ENCODE results near the gene RBBP8NL. TPM values are rescaled to one million over a fixed set of nuclear protein-coding genes. Genes with fewer than 3 reads are reported as not detected.

RBBP8NL gene
- total RNA-seq, 1 donor from 2014 or later = not detected

GRCh38 chr20:62412194-62413024, 14.9 kb downstream of the RBBP8NL start:
- no peak overlapping the region for H3K4me3 Mint-ChIP-seq (ENCODE audit: unreplicated experiment)
- no peak for DNase-seq (ENCODE audit: extremely low spot score, unreplicated experiment)
- H3K36me3 Mint-ChIP-seq (ENCODE audit: unreplicated experiment) = no peaks in the 10 kb centered on the region
- H3K4me1 Mint-ChIP-seq (ENCODE audit: unreplicated experiment) = peaks cover 9% of the 10 kb centered on the region
- no peaks in the 10 kb centered on the region for H3K9me3 Mint-ChIP-seq (ENCODE audit: unreplicated experiment)
- no peaks in the 10 kb centered on the region for H3K27me3 Mint-ChIP-seq (ENCODE audit: unreplicated experiment)
- no peak overlapping the region for H3K27ac Mint-ChIP-seq (ENCODE audit: unreplicated experiment)
- TF ChIP-seq, protein P1, sequence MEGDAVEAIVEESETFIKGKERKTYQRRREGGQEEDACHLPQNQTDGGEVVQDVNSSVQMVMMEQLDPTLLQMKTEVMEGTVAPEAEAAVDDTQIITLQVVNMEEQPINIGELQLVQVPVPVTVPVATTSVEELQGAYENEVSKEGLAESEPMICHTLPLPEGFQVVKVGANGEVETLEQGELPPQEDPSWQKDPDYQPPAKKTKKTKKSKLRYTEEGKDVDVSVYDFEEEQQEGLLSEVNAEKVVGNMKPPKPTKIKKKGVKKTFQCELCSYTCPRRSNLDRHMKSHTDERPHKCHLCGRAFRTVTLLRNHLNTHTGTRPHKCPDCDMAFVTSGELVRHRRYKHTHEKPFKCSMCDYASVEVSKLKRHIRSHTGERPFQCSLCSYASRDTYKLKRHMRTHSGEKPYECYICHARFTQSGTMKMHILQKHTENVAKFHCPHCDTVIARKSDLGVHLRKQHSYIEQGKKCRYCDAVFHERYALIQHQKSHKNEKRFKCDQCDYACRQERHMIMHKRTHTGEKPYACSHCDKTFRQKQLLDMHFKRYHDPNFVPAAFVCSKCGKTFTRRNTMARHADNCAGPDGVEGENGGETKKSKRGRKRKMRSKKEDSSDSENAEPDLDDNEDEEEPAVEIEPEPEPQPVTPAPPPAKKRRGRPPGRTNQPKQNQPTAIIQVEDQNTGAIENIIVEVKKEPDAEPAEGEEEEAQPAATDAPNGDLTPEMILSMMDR (IDR thresholded peaks at IDR 0.05) = no peak

DNA sequence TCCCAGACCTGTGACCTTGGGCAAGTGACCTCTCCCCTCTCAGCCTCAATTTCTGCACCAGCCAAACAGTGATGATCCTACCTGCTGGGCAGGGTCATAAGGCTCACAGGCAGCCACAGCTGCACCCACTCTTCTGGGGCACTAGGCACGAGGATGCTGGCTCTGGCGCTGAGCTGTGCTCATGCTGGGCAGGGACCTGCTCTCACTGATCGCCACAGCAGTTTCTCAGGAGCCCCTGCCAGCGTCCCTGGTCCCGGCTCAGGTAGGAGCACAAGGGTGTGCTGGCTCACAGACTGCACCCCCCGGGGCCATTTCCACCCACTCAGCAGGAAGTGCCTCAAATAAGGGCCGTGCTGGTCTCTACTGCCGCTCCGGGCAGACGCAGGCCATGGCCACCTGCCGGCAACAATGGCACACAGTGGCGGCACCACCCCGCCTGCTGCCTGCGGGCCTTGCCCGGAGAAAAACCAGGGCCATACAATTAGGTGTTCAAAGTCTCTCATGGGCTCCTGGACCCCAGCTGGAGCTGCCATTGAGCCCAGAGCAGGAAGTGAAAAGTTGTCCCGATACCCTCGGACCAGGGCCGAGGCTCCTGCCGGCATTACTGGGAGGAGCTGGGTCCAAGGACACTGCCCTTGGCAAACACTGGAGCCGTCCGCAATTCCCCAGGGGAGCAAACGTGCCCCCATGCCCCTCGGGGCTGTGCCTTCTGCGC, 15.7 kb downstream of the RBBP8NL start:
- H3K27me3 Mint-ChIP-seq (ENCODE audit: unreplicated experiment) = no peaks in the 10 kb centered on the region
- DNase-seq (ENCODE audit: extremely low spot score, unreplicated experiment) = no peak
- no peaks in the 10 kb centered on the region for H3K36me3 Mint-ChIP-seq (ENCODE audit: unreplicated experiment)
- TF ChIP-seq, protein P1 (IDR thresholded peaks at IDR 0.05) = no peak
- H3K9me3 Mint-ChIP-seq (ENCODE audit: unreplicated experiment) = no peaks in the 10 kb centered on the region
- no peak overlapping the region for H3K4me3 Mint-ChIP-seq (ENCODE audit: unreplicated experiment)
- no peak overlapping the region for H3K27ac Mint-ChIP-seq (ENCODE audit: unreplicated experiment)
- H3K4me1 Mint-ChIP-seq (ENCODE audit: unreplicated experiment) = peaks cover 9% of the 10 kb centered on the region

GRCh38 chr20:62410746-62411478, 16.4 kb downstream of the RBBP8NL start:
- Mint-ChIP-seq H3K4me1 (ENCODE audit: unreplicated experiment) (peaks cover 13% of the 10 kb centered on the region), H3K27me3 (ENCODE audit: unreplicated experiment) (no peaks in the 10 kb centered on the region), H3K9me3 (ENCODE audit: unreplicated experiment) (no peaks in the 10 kb centered on the region), H3K36me3 (ENCODE audit: unreplicated experiment) (no peaks in the 10 kb centered on the region), H3K27ac (ENCODE audit: unreplicated experiment) (no peak overlapping the region), H3K4me3 (ENCODE audit: unreplicated experiment) (no peak overlapping the region)
- TF ChIP-seq, protein P1 (IDR thresholded peaks at IDR 0.05) = no peak
- DNase-seq (ENCODE audit: extremely low spot score, unreplicated experiment) = no peak

GRCh38 chr20:62409931-62410745, 17.2 kb downstream of the RBBP8NL start:
- Mint-ChIP-seq H3K27ac (ENCODE audit: unreplicated experiment) (no peak overlapping the region), H3K27me3 (ENCODE audit: unreplicated experiment) (no peaks in the 10 kb centered on the region)
- TF ChIP-seq, protein P1 (IDR thresholded peaks at IDR 0.05) = peak; percentile 61

More at GRCh38 chr20:62409931-62410745, 17.2 kb downstream of the RBBP8NL start:
- DNase-seq (ENCODE audit: extremely low spot score, unreplicated experiment) = no peak
- Mint-ChIP-seq H3K4me3 (ENCODE audit: unreplicated experiment) (no peak overlapping the region), H3K9me3 (ENCODE audit: unreplicated experiment) (no peaks in the 10 kb centered on the region), H3K4me1 (ENCODE audit: unreplicated experiment) (peaks cover 19% of the 10 kb centered on the region), H3K36me3 (ENCODE audit: unreplicated experiment) (no peaks in the 10 kb centered on the region)
